ENCODE measurements around the gene MRPS24.

The MRPS24 gene

DNA sequence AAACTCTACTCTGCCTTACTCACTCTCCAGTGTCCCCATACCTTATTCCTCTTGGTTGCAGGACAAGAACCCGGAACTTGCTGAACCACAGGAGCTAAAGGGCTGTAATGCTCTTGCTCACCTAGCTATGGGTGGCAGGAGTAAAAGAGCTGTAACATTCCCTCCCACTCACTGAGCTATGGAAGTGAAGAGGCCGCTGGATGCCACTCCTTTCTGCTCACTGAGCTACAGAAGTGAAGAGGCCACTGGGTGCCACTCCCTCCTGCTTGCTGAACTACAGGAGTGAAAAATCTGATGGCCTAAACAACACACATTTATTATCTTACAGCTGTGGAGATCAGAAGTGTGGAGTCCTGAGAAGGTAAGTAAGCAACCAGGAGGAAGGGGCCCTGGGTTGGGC lies 17.5 kb downstream of the MRPS24 start:
- no peak for ATAC-seq (ENCODE audit: insufficient read depth, low read depth)
- Histone ChIP-seq H3K4me3 (ENCODE audit: low read depth in 1 of 2, low read length in 2 of 2) (no peak overlapping the region), H3K27ac (ENCODE audit: low read length) (no peak overlapping the region), H3K9me3 (ENCODE audit: insufficient read depth, low read length, severe bottlenecking) (no peaks in the 10 kb centered on the region), H4K20me1 (ENCODE audit: insufficient read depth, low read length) (no peaks in the 10 kb centered on the region), H3K9ac (ENCODE audit: low read depth, low read length) (no peak overlapping the region), H3K4me2 (ENCODE audit: insufficient read depth, low read length) (no peak overlapping the region), H3K36me3 (ENCODE audit: insufficient read depth, low read length) (no peaks in the 10 kb centered on the region), H3K27me3 (ENCODE audit: insufficient read depth, low read length, poor library complexity) (no peaks in the 10 kb centered on the region), H3K4me1 (ENCODE audit: insufficient read depth, low read length) (no peaks in the 10 kb centered on the region), H3K79me2 (ENCODE audit: insufficient read depth, low read length) (no peaks in the 10 kb centered on the region), H2AFZ (ENCODE audit: low read depth, low read length) (no peak overlapping the region)
- DNase-seq = no peak
- TF ChIP-seq CTCF (IDR thresholded peaks at IDR 0.05; ENCODE audit: borderline replicate concordance, extremely low read depth, low read length, poor library complexity, severe bottlenecking) (no peak), EZH2 (IDR thresholded peaks at IDR 0.05; ENCODE audit: borderline replicate concordance, low read depth, low read length, severe bottlenecking) (no peak)

GRCh38 chr7:43850348-43851116 lies 18.8 kb downstream of the MRPS24 start:
- DNase-seq (no peak), ATAC-seq (ENCODE audit: insufficient read depth, low read depth) (no peak)
- H2AFZ ChIP-seq (ENCODE audit: low read depth, low read length) = no peak overlapping the region
- H4K20me1 ChIP-seq (ENCODE audit: insufficient read depth, low read length) = no peaks in the 10 kb centered on the region
- H3K36me3 ChIP-seq (ENCODE audit: insufficient read depth, low read length) = no peaks in the 10 kb centered on the region
- H3K79me2 ChIP-seq (ENCODE audit: insufficient read depth, low read length) = no peaks in the 10 kb centered on the region
- H3K4me1 ChIP-seq (ENCODE audit: insufficient read depth, low read length) = no peaks in the 10 kb centered on the region
- TF ChIP-seq CTCF (IDR thresholded peaks at IDR 0.05; ENCODE audit: borderline replicate concordance, extremely low read depth, low read length, poor library complexity, severe bottlenecking) = no peak
- TF ChIP-seq EZH2 (IDR thresholded peaks at IDR 0.05; ENCODE audit: borderline replicate concordance, low read depth, low read length, severe bottlenecking) = no peak
- no peak overlapping the region for H3K9ac ChIP-seq (ENCODE audit: low read depth, low read length)
- H3K4me3 ChIP-seq (ENCODE audit: low read depth in 1 of 2, low read length in 2 of 2) = no peak overlapping the region
- no peak overlapping the region for H3K4me2 ChIP-seq (ENCODE audit: insufficient read depth, low read length)
- H3K9me3 ChIP-seq (ENCODE audit: insufficient read depth, low read length, severe bottlenecking) = no peaks in the 10 kb centered on the region
- no peaks in the 10 kb centered on the region for H3K27me3 ChIP-seq (ENCODE audit: insufficient read depth, low read length, poor library complexity)
- no peak overlapping the region for H3K27ac ChIP-seq (ENCODE audit: low read length)

- no peak overlapping the region for H3K9ac ChIP-seq (ENCODE audit: low read depth, low read length)
- TF ChIP-seq CTCF (IDR thresholded peaks at IDR 0.05; ENCODE audit: borderline replicate concordance, extremely low read depth, low read length, poor library complexity, severe bottlenecking) = no peak
- no peak for TF ChIP-seq EZH2 (IDR thresholded peaks at IDR 0.05; ENCODE audit: borderline replicate concordance, low read depth, low read length, severe bottlenecking)
- no peak overlapping the region for H3K4me3 ChIP-seq (ENCODE audit: low read depth in 1 of 2, low read length in 2 of 2)
- no peak overlapping the region for H3K27ac ChIP-seq (ENCODE audit: low read length)
- no peaks in the 10 kb centered on the region for H3K9me3 ChIP-seq (ENCODE audit: insufficient read depth, low read length, severe bottlenecking)
- no peaks in the 10 kb centered on the region for H3K36me3 ChIP-seq (ENCODE audit: insufficient read depth, low read length)
- DNase-seq = no peak
- no peaks in the 10 kb centered on the region for H4K20me1 ChIP-seq (ENCODE audit: insufficient read depth, low read length)
- H3K27me3 ChIP-seq (ENCODE audit: insufficient read depth, low read length, poor library complexity) = no peaks in the 10 kb centered on the region
- no peak overlapping the region for H2AFZ ChIP-seq (ENCODE audit: low read depth, low read length)
- no peaks in the 10 kb centered on the region for H3K79me2 ChIP-seq (ENCODE audit: insufficient read depth, low read length)
- no peak overlapping the region for H3K4me2 ChIP-seq (ENCODE audit: insufficient read depth, low read length)
- H3K4me1 ChIP-seq (ENCODE audit: insufficient read depth, low read length) = no peaks in the 10 kb centered on the region
- ATAC-seq (ENCODE audit: insufficient read depth, low read depth) = no peak
Observed at GRCh38 chr7:43849047-43849446, 20.3 kb downstream of the MRPS24 start.
